IMR-90 (cell line): ENCODE data around the gene ARHGEF10L.

ENCODE experiments used
- CTCF ChIP-seq: conservative IDR thresholded peaks from 2 replicates; pipeline ENCODE4 v1.5.1; 2012; ENCODE audit warnings: mild to moderate bottlenecking, low read depth, low read length, improper control_type of control experiment
- FOS ChIP-seq: fragments of 150-350 bp; IDR thresholded peaks from 2 replicates; pipeline ENCODE4 v1.6.1; 2016; ENCODE audit warnings: low read depth, low read length
- POLR2A ChIP-seq: IDR thresholded peaks from 2 replicates; pipeline ENCODE4 v1.6.1; 2012; ENCODE audit warnings: mild to moderate bottlenecking, low read depth, low read length
- RCOR1 ChIP-seq: IDR thresholded peaks from 2 replicates; pipeline ENCODE4 v1.6.1; 2012; ENCODE audit warnings: mild to moderate bottlenecking, low read length, improper control_type of control experiment; ENCODE audit not compliant: insufficient replicate concordance

GRCh38 chr1:17743008-17743647 is 203.6 kb downstream of the ARHGEF10L start:
- TF ChIP-seq POLR2A (no peak), FOS (no peak), RCOR1 (no peak), CTCF (no peak)
